Cerebellar cortex (tissue), 1 donor: ENCODE measurements around the gene TBCA.

Experiments used
- DNase-seq: peaks from one replicate; pipeline ENCODE4 v3.0.0-alpha.2; 2015; ENCODE audit warnings: low spot score

Gene TBCA

DNA sequence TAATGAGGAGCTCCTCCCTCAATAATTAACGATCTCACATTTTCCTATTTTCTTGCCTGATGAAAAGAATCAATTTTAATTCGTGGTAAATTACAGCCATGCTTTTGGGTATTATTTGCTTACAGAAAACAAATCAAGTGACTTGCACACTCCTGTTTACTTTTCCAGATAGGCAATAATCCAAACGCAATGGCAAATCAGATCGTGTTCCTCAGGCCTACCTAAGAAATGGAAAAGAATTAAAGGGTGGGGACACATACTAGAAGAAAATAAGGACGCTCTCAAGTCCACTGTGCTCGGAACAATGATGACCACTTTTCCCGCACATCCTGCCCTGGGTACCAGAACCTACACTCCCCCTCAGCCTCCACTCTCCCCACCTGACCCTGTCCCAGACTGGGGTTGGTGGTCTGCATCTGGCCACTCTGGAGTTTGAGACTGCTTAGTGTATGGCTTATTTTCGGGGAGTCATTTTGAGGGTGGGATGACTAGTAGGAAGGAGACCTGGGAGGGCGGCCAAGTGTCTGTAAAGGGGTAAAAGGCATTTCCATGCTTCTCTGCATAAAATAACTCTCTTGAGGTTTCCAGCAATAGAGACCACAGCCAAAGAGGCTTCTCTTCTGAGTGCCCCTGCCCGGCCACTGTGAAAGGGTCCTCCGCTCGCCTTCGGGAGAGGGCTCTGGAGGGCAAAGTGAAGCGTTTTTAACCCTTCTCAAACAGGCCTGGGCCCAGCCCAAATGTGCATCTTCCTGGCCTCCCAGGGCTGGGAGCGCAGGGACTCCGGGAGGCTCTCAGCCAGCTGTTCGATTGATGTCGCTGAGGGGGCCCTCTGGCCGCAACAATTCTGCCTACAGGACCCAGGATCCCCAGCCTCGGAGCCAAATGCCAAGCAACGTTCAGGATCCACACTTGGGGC, 133.1 kb downstream of the TBCA start:
- no peak for DNase-seq

DNA sequence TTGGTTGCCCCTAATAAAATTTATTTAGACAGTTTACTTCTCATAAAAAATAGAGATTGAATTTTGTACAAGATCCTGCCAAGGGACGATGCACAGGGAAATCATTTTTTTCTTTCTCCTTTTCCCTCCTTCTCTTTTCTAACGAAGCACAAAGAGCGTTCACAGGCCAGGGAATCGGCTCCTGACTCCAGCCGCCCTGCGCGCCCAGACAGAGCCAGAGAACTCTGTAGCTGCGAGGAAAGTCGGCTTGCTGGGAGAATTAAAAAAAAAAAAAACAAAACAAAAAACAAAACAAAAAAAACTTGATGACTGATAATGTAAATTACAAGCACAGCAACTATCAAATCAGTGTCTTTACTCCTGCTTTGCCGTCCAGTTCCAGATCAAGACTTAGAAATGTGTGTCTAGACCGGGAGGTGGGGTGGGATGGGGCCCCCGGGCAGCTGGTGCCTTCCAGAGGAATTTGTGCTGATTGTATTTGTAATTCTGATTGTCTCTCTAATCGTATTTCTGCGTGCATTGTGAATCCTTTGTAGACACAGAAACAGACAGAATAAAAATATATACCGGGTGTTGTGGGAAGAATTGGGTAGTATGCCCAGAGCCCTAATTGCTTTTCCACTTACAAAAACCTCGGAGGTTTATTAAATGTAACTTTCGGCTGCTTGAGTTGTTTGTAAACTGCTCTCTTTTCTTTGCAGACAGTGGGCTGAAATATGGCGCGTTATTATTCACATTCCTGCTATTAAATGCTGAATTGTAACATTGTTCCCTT, 134.0 kb downstream of the TBCA start:
- DNase-seq = no peak

DNA sequence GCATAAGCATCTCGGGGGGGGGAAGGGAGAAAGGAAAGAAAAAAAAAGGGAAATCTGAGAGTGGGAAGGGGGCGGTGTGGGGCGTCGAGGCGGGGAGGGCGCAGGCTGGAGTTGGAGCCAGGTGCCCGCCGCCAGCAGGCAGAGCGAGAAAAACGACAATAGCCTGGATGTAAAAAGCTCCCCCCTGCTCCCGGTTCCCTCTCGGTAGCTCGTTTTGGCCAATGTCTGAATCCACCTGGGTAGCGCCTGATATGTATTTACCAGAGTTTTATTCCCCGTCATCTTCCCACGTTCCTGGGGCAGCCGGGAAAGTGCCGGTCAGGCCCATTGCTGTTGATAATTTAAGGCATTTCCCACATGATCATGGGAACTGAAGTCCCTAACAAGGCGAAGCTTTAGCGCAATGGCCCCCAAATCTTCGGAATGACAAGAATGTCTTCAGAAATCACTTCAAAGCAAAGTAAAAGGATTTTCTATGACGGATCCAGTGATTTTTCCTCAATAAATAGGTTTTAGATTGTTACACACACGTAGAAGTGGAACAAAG, 134.7 kb downstream of the TBCA start:
- DNase-seq = no peak
